Loucy (cell line): ENCODE measurements around the gene CFAP68.

Experiments used
- EZH2phosphoT487 ChIP-seq: fragments of 200-600 bp; IDR thresholded peaks from 2 replicates; pipeline ENCODE4 v1.6.1; 2018; ENCODE audit warnings: antibody characterized with exemption, mild to moderate bottlenecking, moderate library complexity, borderline replicate concordance
- TF ChIP-seq, protein P1 (sequence below): fragments of 200-600 bp; sonication (generic); conservative IDR thresholded peaks from 2 replicates; pipeline ENCODE4 v1.5.1; 2014; ENCODE audit warnings: mild to moderate bottlenecking, antibody characterized with exemption, low read length

DNA sequence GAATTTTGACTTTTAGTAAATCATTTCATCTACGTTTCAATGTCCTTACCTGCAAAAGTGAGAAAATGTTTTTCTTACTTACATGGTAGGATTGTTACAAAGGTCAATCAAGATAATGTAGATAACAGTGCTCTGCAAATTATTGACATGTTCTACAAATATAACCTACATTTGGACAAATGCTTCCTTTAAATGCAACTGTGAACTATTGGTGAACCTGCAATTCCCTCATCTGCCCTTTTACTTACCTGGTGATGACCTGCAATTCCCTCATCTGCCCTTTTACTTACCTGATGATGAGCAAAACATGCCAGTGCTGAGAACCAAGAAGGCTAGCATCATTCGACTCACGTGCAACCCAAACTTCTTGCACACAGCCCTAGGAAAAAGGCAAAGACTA is 19.1 kb upstream of the CFAP68 start:
- TF ChIP-seq, protein P1, sequence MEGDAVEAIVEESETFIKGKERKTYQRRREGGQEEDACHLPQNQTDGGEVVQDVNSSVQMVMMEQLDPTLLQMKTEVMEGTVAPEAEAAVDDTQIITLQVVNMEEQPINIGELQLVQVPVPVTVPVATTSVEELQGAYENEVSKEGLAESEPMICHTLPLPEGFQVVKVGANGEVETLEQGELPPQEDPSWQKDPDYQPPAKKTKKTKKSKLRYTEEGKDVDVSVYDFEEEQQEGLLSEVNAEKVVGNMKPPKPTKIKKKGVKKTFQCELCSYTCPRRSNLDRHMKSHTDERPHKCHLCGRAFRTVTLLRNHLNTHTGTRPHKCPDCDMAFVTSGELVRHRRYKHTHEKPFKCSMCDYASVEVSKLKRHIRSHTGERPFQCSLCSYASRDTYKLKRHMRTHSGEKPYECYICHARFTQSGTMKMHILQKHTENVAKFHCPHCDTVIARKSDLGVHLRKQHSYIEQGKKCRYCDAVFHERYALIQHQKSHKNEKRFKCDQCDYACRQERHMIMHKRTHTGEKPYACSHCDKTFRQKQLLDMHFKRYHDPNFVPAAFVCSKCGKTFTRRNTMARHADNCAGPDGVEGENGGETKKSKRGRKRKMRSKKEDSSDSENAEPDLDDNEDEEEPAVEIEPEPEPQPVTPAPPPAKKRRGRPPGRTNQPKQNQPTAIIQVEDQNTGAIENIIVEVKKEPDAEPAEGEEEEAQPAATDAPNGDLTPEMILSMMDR: no peak
- TF ChIP-seq EZH2phosphoT487: no peak
